ENCODE measurements around the gene MRPS31.

DNA sequence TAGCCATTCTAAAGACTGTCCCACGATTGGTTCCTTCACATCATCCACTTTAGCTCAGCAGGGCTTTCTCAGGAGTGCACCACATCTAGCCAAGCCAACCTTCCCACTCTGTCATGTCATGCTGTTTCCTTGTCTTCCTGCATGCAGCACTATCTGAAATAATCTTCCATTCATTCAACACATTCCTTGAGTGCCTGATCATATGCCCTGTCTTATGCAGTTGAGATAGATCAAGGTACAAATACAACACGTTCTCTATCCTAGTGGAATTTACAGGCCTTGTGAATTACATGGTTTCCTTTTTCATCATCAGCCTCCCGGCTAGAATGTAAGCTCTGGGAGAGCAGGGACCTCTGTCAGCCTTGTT, 6.8 kb upstream of the MRPS31 start:
- no peak for TF ChIP-seq CTCF (IDR thresholded peaks at IDR 0.05)
- TF ChIP-seq POLR2A (IDR thresholded peaks at IDR 0.05) = no peak
- TF ChIP-seq EP300 (IDR thresholded peaks at IDR 0.05) = no peak

Data from tibial nerve (tissue), 4 donors.